GM21723 (cell line): Measurements from ENCODE around the gene GALNT6.
"Not testable (repeated sequence)": the region's sequence is repeated elsewhere in the genome, so short reads cannot be mapped to it uniquely, and the experiment has no call there.

Source experiments
- ATAC-seq: cut with Tn5 transposase; IDR thresholded peaks from one replicate; pipeline ENCODE4 v1.9.1; 2021; ENCODE audit warnings: mild to moderate bottlenecking, moderate library complexity; ENCODE audit not compliant: unreplicated experiment

The GALNT6 gene

GRCh38 chr12:51323966-51324895 lies 67.0 kb downstream of the GALNT6 start, which contains the start of gene BIN2:
Gene BIN2, minus strand, starts transcription at chr12:51324174. Its CDS starts 72 bp downstream, at chr12:51324102.
- peak; percentile 53 for ATAC-seq

GRCh38 chr12:51323317-51323960 lies 67.8 kb downstream of the GALNT6 start:
- peak; percentile 3 for ATAC-seq

- no peak for ATAC-seq
These were observed 68.8 kb downstream of the GALNT6 start for GRCh38 chr12:51322452-51322851.

- no peak for ATAC-seq
These were observed 69.3 kb downstream of the GALNT6 start for GRCh38 chr12:51321882-51322281.

GRCh38 chr12:51320695-51321320 lies 70.4 kb downstream of the GALNT6 start:
- ATAC-seq = no peak

- ATAC-seq = no peak
These were observed 70.9 kb downstream of the GALNT6 start for GRCh38 chr12:51320311-51320694.

GRCh38 chr12:51318846-51319599 lies 72.2 kb downstream of the GALNT6 start:
- no peak for ATAC-seq

- not testable (repeated sequence) for ATAC-seq
These were observed 73.0 kb downstream of the GALNT6 start for GRCh38 chr12:51318057-51318806.

- no peak for ATAC-seq
These were observed 79.8 kb downstream of the GALNT6 start for GRCh38 chr12:51311389-51311788.

GRCh38 chr12:51307655-51308593 lies 83.3 kb downstream of the GALNT6 start:
- ATAC-seq = no peak

- ATAC-seq = no peak
These were observed 84.7 kb downstream of the GALNT6 start for GRCh38 chr12:51306507-51306906.
